ENCODE data around the gene CABLES2.

DNA sequence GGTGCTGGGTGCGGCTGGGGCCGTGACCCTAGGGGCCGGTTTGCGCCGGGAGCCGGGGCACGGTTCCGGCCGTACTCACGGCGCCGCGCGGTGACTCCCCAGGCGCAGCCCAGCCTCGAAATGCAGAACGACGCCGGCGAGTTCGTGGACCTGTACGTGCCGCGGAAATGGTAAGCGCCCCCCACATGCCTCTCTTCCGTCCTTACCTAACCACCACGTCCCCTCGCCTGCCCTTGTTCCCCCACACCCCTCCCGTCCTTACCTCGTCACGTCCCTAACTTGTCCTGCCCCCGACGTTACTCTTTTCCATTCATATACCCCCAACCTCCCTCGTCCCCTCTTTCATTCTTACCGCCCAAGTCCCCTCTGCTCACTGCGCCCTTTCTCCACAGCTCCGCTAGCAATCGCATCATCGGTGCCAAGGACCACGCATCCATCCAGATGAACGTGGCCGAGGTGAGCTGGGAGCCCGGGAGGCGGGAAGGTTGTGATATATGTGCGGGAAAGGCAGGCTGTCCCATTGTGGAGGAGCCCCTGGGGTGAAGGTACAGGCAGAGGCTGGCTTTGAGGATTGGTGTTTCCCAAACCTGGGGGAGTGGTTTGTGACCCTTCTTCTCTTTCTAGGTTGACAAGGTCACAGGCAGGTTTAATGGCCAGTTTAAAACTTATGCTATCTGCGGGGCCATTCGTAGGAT is 19.7 kb downstream of the CABLES2 start:
- TF ChIP-seq, protein P1, sequence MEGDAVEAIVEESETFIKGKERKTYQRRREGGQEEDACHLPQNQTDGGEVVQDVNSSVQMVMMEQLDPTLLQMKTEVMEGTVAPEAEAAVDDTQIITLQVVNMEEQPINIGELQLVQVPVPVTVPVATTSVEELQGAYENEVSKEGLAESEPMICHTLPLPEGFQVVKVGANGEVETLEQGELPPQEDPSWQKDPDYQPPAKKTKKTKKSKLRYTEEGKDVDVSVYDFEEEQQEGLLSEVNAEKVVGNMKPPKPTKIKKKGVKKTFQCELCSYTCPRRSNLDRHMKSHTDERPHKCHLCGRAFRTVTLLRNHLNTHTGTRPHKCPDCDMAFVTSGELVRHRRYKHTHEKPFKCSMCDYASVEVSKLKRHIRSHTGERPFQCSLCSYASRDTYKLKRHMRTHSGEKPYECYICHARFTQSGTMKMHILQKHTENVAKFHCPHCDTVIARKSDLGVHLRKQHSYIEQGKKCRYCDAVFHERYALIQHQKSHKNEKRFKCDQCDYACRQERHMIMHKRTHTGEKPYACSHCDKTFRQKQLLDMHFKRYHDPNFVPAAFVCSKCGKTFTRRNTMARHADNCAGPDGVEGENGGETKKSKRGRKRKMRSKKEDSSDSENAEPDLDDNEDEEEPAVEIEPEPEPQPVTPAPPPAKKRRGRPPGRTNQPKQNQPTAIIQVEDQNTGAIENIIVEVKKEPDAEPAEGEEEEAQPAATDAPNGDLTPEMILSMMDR (IDR thresholded peaks at IDR 0.05), result no peak
- TF ChIP-seq POLR2A (IDR thresholded peaks at IDR 0.05), result no peak
